ENCODE results near the gene HMGB4.

The HMGB4 gene

DNA sequence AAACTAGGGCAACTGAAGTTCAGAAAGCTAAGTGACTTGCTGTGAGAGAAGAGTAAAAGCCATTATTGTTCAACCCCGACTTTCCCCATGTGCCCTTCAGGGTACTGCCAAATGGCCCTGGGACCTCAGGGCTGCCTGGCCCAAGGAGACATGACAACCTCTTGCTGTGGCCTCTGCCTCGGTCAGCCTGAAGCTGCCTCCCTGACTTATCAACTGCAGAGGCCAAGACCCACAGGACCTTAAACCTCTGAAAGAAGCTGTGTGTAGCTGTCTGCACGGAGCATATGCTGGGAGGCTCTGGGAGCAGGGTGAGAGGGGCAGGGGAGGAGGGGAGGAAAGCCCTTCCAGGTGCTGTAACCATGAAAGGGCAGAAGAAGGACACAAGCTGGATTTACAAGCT is 35.9 kb downstream of the HMGB4 start:
- H3K9me2 ChIP-seq (replicated peaks; ENCODE audit: insufficient read depth, low read length): no peaks in the 10 kb centered on the region
- no peak overlapping the region for H3K4me2 ChIP-seq (ENCODE audit: low read depth, low read length)
- H3K4me3 ChIP-seq (ENCODE audit: low read length): no peak overlapping the region
- H3K9ac ChIP-seq (ENCODE audit: low read length): no peak overlapping the region
- no peak overlapping the region for H3K27ac ChIP-seq (ENCODE audit: low read length)
- TF ChIP-seq EZH2phosphoT487 (IDR thresholded peaks at IDR 0.05; ENCODE audit: low read length) (no peak), EZH2 (optimal IDR thresholded peaks at IDR 0.05; ENCODE audit: low read depth, low read length) (no peak)
- TF ChIP-seq, protein P1, sequence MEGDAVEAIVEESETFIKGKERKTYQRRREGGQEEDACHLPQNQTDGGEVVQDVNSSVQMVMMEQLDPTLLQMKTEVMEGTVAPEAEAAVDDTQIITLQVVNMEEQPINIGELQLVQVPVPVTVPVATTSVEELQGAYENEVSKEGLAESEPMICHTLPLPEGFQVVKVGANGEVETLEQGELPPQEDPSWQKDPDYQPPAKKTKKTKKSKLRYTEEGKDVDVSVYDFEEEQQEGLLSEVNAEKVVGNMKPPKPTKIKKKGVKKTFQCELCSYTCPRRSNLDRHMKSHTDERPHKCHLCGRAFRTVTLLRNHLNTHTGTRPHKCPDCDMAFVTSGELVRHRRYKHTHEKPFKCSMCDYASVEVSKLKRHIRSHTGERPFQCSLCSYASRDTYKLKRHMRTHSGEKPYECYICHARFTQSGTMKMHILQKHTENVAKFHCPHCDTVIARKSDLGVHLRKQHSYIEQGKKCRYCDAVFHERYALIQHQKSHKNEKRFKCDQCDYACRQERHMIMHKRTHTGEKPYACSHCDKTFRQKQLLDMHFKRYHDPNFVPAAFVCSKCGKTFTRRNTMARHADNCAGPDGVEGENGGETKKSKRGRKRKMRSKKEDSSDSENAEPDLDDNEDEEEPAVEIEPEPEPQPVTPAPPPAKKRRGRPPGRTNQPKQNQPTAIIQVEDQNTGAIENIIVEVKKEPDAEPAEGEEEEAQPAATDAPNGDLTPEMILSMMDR (IDR thresholded peaks at IDR 0.05; ENCODE audit: low read length): no peak
- H3K79me2 ChIP-seq (ENCODE audit: low read length): no peaks in the 10 kb centered on the region
- H3K36me3 ChIP-seq (replicated peaks; ENCODE audit: insufficient read depth, low read length): no peaks in the 10 kb centered on the region
- no peaks in the 10 kb centered on the region for H3K4me1 ChIP-seq (ENCODE audit: low read length)
- peaks cover 22% of the 10 kb centered on the region for H3K27me3 ChIP-seq (replicated peaks; ENCODE audit: insufficient read depth, low read length)
- no peaks in the 10 kb centered on the region for H4K20me1 ChIP-seq (ENCODE audit: insufficient read depth, low read length)
- no peak overlapping the region for H2AFZ ChIP-seq (ENCODE audit: low read length)
- H3F3A ChIP-seq (ENCODE audit: insufficient read depth, low read length): no peaks in the 10 kb centered on the region
- H3K9me3 ChIP-seq (replicated peaks; ENCODE audit: insufficient read depth, low read length): no peaks in the 10 kb centered on the region
- no peak for DNase-seq

DNA sequence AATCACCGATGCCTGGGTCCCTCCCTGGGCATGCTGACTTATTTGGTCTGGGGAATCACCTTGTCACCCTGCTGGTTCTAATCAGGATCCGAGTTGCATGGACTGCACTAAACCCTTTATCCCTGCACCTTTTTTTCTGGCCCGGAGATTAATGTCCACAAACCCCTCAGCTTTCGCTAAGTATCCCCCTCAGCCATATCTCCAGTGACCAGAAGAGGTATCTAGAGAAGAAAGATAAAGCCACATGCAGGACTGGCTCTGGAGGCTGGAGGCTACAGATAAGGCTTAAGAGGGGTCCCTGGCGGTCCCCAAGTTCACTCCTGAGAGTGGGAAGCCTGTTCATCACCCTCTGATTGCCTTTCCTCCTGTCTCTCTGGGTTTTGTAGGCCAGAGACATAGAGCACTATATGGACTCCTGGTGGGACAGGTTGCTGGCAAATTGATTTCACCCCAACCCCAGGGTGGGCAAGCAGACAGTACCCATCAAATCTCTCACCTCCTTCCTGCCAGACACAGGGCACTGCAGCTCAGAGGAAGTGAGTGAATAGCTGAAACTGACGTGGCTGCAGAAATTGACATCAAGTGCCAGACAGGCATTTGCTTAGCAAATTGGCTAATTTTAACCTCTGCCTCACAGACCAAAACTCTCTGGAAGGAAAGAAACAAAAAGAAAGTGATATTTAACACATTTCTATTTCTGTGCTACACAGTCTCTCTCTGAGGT is 38.8 kb downstream of the HMGB4 start:
- no peaks in the 10 kb centered on the region for H3K4me1 ChIP-seq (ENCODE audit: low read length)
- H3K36me3 ChIP-seq (replicated peaks; ENCODE audit: insufficient read depth, low read length): no peaks in the 10 kb centered on the region
- no peak overlapping the region for H3K9ac ChIP-seq (ENCODE audit: low read length)
- peaks cover 24% of the 10 kb centered on the region for H3K27me3 ChIP-seq (replicated peaks; ENCODE audit: insufficient read depth, low read length)
- H3K4me2 ChIP-seq (ENCODE audit: low read depth, low read length): no peak overlapping the region
- no peaks in the 10 kb centered on the region for H3K9me3 ChIP-seq (replicated peaks; ENCODE audit: insufficient read depth, low read length)
- no peak overlapping the region for H3K4me3 ChIP-seq (ENCODE audit: low read length)
- DNase-seq: peak; percentile 27
- H3K79me2 ChIP-seq (ENCODE audit: low read length): no peaks in the 10 kb centered on the region
- H3F3A ChIP-seq (ENCODE audit: insufficient read depth, low read length): no peaks in the 10 kb centered on the region
- H4K20me1 ChIP-seq (ENCODE audit: insufficient read depth, low read length): no peaks in the 10 kb centered on the region
- no peak overlapping the region for H2AFZ ChIP-seq (ENCODE audit: low read length)
- TF ChIP-seq, protein P1 (IDR thresholded peaks at IDR 0.05; ENCODE audit: low read length): no peak
- TF ChIP-seq EZH2phosphoT487 (IDR thresholded peaks at IDR 0.05; ENCODE audit: low read length) (no peak), EZH2 (optimal IDR thresholded peaks at IDR 0.05; ENCODE audit: low read depth, low read length) (no peak)
- no peaks in the 10 kb centered on the region for H3K9me2 ChIP-seq (replicated peaks; ENCODE audit: insufficient read depth, low read length)
- H3K27ac ChIP-seq (ENCODE audit: low read length): no peak overlapping the region

DNA sequence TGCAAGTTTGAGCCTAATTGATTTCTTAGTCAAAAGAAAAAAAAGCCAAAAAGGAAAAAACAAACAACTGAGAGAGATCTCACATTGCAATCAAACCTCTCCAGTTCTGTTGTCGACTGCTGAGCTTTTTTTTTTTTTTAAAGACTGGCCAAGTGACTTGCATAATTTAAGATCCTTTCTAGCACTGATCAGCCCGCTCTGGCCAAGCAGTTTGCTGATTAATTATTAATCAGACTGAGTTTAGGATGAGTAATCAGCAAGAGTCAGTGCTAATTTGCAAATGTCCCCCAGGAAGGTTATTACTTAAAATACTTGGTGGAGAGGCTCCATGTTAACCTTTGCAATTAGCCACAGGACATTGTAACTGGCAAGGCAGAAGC is 39.3 kb downstream of the HMGB4 start:
- no peaks in the 10 kb centered on the region for H3K79me2 ChIP-seq (ENCODE audit: low read length)
- no peak overlapping the region for H2AFZ ChIP-seq (ENCODE audit: low read length)
- H3K9me2 ChIP-seq (replicated peaks; ENCODE audit: insufficient read depth, low read length): no peaks in the 10 kb centered on the region
- no peaks in the 10 kb centered on the region for H3K36me3 ChIP-seq (replicated peaks; ENCODE audit: insufficient read depth, low read length)
- peaks cover 24% of the 10 kb centered on the region for H3K27me3 ChIP-seq (replicated peaks; ENCODE audit: insufficient read depth, low read length)
- H3K9me3 ChIP-seq (replicated peaks; ENCODE audit: insufficient read depth, low read length): no peaks in the 10 kb centered on the region
- no peaks in the 10 kb centered on the region for H4K20me1 ChIP-seq (ENCODE audit: insufficient read depth, low read length)
- no peak overlapping the region for H3K27ac ChIP-seq (ENCODE audit: low read length)
- no peak overlapping the region for H3K9ac ChIP-seq (ENCODE audit: low read length)
- no peak for DNase-seq
- H3K4me2 ChIP-seq (ENCODE audit: low read depth, low read length): no peak overlapping the region
- H3F3A ChIP-seq (ENCODE audit: insufficient read depth, low read length): no peaks in the 10 kb centered on the region
- no peak overlapping the region for H3K4me3 ChIP-seq (ENCODE audit: low read length)
- H3K4me1 ChIP-seq (ENCODE audit: low read length): no peaks in the 10 kb centered on the region
- TF ChIP-seq EZH2 (optimal IDR thresholded peaks at IDR 0.05; ENCODE audit: low read depth, low read length): no peak
- TF ChIP-seq, protein P1 (IDR thresholded peaks at IDR 0.05; ENCODE audit: low read length): no peak
- TF ChIP-seq EZH2phosphoT487 (IDR thresholded peaks at IDR 0.05; ENCODE audit: low read length): no peak
